ENCODE results near the gene WIPF1. TPM values are rescaled to one million over a fixed set of nuclear protein-coding genes. Genes with fewer than 3 reads are reported as not detected.

WIPF1 gene, protein sequence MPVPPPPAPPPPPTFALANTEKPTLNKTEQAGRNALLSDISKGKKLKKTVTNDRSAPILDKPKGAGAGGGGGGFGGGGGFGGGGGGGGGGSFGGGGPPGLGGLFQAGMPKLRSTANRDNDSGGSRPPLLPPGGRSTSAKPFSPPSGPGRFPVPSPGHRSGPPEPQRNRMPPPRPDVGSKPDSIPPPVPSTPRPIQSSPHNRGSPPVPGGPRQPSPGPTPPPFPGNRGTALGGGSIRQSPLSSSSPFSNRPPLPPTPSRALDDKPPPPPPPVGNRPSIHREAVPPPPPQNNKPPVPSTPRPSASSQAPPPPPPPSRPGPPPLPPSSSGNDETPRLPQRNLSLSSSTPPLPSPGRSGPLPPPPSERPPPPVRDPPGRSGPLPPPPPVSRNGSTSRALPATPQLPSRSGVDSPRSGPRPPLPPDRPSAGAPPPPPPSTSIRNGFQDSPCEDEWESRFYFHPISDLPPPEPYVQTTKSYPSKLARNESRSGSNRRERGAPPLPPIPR
- total RNA-seq: 13.5 and 14.1 TPM in 2 replicates

DNA sequence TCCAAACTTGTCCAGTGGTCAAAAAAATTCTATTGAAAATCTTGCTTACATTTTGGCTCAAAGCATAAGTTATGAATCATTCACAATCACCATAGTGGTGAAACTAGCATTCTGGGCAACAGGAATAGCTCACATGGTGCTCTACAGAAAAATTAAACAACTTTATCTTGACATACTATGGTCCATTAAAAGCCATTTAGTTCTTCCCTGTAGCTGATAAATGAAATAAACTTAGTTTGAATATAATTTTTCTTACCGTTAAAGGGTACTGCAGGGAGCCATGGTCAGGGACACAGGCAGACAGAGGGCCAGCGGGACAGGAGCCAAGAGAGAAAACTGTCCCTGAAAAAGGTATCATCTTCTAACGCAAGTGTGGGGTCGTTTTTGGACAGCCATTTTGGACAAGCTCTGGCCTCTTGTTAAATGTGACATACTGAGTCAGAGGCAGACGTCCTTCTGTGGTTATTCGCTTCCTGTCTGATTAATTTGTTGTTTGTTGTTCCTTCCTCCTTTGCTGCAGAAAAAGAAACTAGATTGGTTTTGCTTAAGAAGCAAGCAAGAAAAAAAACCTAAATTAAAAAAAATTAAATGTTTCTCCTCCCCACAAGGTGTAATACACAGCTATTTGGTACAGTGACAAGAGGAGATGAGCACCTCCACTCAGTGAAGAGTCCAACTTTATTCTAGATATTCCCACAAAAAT lies at the start of gene WIPF1:
TSS of gene WIPF1 (minus strand) at position 460 of the 703 bp plus-strand sequence. CDS start 12,231 bp downstream, outside the sequence.
- DNase-seq: peak; percentile 68

DNA sequence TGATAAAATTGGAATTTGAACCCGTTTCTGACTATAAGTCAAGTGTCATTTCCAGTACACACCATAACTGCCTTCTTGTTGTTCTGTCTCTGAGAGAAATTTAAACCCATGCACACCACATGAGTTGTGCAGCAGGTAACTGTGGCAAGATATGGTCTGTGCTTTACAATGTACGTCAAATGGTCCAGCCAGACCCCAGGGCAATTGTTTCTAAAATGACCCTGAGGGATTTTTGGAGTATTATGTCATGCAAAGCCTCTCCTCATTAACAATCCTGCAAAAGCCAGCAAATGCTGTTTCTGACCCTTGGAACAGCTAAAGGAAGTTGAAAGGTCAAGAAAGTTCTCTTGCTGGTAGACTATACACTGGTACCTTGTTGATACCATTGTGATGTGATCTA lies 47.7 kb upstream of the WIPF1 start:
- DNase-seq: no peak

DNA sequence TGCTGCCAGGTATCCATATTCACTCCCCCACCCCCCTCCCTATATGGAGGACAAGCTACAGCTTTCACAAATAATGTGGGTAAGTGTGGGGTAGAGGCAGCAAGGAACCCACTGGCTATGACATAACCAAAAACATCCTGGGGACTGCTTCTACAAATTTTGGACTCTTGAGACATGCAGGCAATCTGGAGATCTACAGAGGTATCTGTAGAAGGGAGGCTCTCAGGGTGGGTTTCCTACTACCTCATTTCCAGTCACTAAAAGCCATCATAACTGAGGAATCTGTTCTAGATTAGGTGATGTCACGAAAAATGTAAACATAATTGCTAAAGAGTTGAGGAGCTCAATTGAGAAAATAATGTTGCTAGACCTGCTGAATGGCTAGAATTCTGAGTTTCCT lies 46.8 kb upstream of the WIPF1 start:
- DNase-seq: no peak

DNA sequence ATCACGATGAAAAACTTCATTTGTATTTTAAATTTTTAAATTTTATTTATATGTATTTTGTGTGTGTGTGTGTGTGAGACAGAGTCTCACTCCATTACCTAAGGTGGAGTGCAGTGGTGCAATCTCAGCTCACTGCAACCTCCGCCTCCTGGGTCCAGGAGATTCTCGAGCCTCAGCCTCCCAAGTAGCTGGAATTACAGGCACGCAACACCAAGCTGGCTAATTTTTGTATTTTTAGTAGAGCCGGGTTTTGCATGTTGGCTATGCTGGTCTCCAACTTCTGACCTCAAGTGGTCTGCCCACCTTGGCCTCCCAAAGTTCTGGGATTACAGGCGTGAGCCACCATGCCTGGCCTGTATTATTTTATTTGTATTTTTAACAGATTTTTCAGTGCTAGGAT lies 45.8 kb upstream of the WIPF1 start:
- DNase-seq: no peak

DNA sequence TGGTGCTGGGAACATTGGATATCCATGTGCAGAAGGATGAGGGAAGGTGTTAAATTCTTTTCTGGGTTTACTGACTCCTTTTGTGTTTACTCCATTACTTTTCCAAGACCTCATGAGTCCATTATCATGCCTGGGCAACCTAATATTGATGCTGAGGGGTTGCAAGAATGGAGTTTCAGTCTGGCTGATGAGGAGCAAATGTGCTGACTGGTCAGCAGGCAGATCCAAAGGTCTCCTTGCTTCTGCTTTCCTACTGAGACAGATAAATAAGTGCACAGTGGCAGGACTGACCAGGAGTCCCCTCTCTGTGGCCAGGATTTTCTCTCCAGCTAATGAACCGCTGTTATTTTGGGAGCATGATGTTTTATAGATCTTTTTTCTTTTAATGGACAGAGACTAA lies 43.6 kb upstream of the WIPF1 start:
- no peak for DNase-seq

DNA sequence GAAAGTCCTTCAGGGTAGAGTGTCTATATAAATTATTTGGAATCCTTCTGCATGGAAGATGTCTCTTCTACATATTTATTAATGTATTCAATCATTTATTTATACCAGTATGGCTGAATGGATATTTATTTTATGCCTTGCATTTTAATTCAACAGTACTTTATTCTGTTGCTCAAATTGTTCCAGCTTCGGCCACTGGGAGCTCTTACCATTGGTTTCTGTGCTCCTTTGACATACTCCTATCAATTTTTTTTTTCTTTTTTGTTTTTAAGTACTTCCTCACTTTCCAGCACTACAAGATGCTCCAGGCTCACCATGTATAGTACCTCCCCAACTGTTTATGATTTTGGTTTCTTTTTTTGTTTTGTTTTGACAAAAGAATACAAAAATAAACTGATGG lies 39.4 kb upstream of the WIPF1 start:
- no peak for DNase-seq

DNA sequence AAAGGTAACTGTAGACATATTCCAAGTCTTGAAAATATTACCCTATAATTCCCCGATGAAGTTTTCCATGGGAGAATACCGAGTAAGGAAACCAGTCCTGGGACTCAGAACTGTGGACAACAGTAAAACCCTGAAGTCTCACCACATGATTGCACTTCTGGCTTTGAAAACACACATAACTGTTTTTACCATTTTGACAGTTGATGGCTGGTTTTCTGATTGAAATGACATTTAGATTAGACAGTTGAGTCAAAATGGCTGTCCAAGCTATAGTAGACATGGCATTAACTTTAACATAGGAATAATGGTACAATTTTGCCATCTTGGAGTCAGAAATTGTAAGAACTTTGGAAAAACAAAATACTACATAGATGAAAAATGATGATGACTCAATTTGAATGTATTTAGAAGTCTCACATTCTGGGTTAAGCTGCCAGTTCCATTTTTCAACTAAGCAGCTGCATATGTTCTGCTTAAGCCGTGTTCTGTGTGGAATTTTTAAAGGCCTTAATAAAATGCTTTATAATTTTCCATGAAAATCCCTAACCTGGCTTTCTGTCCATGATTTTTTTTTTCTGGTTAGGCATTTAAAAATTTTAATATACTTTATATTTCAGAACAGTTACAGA lies 38.3 kb upstream of the WIPF1 start:
- DNase-seq: no peak

DNA sequence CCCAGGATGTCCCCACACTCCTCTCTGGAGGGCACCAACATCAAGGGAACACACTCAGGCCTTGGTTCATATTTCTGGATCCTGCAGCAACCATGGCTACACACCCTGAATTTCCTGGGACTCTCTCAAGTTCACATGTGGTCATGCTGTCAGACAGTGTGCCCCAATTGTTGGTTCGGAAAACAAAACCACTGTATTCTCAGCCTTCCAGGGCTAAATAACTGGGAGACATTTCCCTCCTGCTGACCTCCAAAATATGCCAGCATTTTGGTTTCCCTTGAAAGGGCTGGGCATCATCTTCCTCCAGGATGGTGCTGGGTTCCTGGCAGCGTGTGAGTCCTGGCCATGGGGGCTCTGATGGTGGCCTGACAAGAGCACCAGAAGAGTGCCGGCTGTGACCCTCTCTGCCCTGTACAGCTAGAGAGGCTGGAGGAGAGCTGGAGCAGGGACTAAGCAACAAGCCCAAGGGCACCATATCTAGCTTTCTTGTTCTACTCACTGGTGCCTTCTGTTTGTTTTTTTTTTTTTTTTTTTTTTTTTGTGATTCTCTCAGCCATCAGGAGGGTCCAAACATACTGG lies 37.5 kb upstream of the WIPF1 start:
- no peak for DNase-seq

DNA sequence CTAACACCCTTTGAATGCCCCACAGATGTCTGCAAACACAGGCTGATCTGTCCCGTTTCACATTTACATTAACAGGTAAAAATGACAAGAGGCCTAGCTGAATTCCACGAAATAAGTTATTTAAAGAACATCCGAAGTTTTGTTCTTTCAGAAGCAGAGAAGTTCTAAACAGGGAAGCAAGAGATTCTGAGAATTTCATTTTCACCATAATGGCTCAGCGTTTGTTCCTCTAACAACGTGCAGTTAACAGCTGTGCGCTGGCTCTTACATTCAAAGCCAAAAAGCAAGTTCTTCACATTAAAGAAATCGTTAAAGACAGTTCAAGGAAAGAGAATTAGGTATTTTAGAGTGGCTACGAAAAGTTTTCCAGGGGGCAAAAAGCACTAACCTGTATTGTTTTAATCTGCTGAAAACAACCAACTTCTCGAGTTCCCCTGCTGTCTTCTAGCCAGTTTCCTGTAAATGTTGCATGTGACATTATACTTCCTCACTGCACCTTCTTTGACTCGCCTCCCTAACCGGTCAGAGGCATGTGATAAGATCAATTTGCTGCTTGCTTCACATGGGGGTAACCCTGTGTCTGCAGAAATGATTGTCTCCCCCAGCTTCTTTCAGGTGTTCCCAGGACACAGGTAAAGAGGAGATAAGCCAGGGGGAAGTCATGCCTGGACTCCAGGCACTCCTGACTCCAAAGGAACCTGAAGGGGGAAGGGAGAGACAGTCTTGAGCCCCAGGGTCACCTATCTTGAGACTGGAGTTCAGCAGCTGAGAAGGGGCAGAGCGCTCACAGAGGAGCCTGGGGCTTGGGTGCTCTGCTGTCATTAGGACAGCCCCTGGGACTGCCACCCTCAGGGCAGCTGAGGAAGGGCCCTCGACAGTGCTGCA lies 36.8 kb upstream of the WIPF1 start:
- peak; percentile 20 for DNase-seq

DNA sequence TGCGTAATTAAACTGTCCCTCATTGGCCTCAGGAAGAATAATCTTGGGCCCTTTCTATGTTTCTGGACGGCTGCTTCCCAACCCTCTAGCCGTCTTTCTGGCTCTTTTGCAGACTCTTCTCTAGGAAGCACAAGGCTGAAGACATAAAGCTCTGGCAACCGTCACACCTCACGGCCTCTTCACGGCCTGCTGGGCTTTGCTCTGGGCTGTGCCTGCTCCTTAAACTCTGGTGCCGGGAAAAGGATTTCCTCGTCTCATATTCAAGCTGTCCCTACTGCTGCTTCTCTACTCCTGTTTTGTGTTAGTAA lies 36.0 kb upstream of the WIPF1 start:
- DNase-seq: no peak

DNA sequence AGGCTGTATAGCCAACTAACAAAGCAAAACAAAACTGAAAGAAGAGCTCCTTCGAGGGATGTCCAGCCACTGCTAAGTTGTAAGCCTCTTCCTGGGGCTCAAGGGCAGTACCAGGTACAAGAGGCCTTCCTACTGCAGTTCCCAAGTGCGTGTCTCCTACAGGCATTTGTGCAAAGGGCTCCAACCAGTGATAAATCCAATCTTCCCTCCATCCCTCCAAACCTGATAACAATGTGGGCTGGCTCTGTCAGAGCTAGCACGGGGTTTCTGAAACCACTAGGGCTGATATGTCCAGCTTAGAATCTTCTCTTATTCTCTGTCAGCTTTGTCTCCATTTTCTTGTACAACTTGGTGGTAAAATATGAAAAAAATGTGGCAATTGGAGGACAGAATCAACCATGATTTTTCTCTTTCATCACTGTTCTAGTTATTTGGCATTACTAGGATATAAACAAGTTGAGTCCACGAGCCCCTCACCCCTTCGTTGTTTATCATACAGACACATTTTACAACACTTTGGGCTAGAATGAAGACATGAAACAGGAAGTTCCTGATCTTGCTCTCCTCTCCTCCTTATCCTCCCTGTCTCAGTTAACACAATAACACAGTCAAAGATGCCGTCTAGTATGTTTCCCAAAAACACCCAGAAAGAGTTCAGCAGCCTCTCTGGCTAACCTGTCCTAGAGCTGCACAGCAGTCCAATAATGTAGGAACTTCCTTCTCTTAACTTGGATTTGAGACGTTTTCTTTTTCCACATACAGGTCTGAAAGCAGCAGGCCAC lies 35.4 kb upstream of the WIPF1 start:
- DNase-seq: no peak

DNA sequence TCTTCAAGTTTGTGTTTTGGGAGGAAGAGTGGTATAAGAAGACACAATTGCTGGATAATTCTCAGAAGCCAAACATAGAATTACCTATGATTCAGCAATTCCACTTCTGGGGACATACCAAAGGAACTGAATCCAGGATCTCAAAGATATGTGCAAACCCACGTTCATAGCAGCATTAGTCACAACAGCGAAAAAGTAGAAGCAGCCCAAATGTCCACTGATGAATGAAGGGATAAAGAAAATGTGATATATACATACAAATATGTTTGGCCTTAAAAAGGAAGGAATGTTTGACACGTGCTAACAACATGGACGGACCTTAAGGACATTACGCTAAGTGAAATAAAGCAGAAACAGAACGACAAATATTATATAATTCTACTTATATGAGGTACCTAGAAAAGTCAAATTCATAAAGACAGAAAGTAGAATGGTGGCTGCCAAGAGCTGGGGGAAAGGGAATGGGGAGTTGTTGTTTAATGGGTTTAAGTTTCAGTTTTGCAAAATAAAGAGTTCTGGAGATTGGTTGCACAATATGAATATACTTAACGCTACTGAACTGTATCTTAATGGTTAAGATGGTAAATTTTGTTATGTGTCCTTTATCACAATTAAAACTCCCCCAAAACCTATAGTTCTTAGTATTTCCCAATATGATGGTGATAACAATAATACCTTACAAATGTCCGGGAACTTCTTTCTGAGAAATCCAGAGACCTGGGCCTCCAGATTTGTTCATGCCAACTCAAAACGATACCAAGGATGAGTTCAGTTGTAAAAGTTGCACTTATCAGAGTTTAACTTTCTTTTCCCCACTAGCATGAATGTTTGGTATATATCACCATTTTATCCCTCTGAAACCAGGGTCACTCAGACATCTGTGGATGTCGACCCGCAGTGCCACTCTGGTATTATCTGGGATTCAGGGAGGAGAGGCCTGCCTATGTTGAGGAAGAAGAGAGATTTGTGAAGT lies 33.7 kb upstream of the WIPF1 start:
- DNase-seq: no peak

DNA sequence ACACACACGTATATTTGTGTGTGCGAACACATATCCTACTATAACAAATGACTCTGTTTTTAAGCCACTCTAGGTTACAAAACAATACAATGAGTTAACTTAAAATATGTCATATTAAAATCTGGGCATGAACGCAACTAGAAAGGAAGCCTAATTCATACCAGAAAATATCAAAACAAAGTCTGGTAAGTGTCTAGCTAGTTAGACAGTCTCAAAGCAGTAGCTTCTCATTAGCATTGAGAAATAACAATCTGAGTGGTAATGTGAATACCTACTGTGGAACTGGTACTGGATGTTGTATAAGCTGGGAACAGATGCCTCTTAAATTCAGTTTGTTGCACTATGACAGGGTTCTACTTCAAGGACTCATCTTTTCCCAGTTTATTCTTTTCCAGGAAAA lies 32.5 kb upstream of the WIPF1 start:
- no peak for DNase-seq

DNA sequence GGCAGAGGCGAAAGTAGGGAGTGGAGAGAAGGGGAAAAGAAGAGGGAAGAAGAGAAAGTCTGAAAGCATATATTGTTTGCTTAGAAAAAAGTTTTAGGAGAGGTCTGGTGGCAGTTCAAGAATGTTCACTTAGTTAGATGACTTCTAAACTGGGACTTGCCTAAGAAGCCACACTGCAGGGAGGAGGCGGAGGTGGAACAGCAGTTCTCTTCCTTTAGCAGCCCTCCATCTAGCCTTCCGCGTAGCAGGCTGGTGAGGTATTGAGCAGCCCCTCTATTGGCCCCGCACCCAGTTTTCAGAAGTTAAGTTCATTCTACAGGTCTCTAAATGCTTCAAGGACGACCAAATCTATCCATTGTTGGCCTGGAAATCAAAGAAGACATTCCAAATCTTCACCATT lies 31.9 kb upstream of the WIPF1 start:
- DNase-seq: no peak

DNA sequence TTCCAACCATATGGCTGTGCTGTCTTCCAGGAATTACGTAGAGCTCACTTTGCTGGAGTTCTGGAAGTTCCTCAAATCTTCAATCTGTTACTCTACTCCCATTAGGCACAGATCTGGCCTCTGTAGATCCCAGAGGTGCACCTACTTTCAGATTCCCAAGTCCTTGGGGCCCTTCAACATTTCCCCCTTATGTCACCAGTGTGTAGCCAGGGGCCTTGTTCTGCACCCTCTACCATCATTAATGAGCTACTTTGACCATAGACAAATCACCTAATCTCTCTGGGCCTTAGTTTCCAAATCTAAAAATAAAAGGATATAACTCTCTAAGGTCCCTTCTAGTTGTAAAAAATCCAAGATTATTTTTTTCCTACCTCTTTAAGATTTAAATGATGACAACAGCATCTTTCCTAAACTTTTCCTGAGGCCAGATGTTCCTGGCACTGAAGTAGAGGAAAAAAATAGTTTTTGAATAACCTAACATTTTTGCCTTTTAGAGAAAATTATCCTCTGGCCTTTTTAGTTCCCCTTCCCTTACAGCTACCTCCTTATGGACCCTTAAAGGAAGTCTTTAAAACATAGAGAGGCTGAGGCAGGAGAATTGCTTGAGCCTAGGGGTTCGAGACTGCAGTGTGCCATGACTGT lies 31.0 kb upstream of the WIPF1 start:
- DNase-seq: no peak

DNA sequence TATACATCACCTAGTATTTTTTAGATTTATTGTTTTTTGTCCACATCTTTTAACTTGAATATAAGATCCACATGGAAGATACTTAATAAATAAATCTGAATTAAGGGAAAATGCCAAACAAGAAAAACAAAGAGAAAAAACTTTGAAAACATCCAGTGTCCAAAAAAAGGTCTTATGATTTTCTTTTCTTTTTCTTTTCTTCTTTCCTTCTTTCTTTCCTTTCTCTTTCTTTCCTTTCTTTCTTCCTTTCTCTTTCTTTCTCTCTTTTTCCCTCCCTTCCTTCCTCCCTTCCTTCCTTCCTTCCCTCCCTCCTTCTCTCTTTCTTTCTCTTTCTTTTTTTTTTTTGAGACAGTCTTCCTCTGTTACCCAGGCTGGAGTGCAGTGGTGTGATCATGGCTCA lies 29.6 kb upstream of the WIPF1 start:
- DNase-seq: no peak

DNA sequence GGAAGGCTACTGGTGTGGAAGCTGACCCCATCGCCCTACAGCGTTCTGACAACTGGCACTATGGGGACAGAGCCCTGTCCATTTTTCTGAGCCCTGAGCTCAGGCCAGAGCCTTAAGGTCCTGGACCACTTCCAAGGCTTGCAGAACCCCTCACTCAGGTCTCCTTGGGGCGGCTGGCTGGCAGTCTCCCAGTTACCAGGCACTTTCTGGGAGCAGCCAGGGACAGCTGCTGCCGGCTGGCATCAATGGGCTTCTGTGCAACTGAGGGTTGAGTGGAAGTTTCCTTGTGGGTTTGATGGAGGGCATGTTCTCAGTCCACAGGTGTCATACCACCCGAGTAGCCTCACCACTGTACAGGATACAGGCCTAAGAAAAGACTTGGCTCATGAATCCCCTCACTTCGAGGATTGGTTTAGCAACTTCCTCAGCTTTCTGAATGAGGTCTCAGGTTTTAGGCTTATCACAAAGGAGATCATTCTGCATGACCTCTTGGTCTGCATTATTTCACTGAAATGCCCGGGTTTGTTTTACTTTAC lies 27.4 kb upstream of the WIPF1 start:
- DNase-seq: no peak

DNA sequence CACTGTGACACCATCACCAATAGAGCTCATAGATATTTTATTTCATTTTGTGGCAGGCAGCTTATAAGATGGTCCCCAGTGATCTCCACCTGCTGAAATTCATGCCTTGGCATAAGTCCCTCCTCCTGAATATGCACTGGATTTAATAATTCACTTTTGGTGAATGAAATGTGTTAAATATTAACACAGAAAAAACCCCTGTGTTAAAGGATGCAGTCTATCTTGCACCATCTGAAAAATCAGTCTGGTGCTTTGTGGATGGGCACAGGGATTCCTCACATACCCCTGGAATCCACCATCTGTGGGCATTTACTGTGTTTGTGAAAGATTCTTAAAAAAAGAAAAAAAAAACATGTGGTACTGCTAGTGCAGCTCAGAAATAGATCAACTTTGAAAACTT lies 26.1 kb upstream of the WIPF1 start:
- no peak for DNase-seq

DNA sequence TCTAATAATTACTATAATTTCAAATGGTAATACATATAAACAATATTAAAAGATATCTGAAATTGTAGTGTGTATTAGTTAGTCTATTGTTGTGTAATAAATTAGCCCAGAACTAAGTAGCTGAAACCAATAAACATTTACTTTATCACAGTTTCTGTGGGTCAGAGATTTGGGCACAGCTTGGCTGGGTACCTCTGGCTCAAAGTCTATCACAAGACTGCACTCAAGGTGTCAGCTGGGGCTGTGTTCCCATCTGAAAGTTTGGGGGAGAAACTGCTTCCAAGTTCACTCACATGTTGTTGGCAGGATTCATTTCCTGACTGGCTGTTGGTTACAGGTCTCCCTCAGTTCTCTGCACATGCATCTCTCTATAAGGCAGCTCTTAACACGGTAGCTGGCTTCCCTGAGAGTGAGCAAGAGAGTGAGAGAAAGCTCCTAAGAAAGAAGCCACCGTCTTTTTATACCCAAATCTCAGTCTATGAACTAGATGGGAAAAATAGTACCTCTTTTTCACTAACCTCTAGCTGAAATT lies 25.6 kb upstream of the WIPF1 start:
- DNase-seq: no peak

Data from dermis blood vessel endothelial cell (primary cell).